NCI-H2107 treated with DMSO at 0.1 percent for 48 hours (cell line): ENCODE measurements around the gene PROCA1.
"Not testable (repeated sequence)": the region's sequence is repeated elsewhere in the genome, so short reads cannot be mapped to it uniquely, and the experiment has no call there.

ENCODE experiments used
- DNase-seq: peaks from one replicate; lab custom pipeline; 2025; ENCODE audit not compliant: unreplicated experiment; lab: John Stamatoyannopoulos, UW

Gene PROCA1

GRCh38 chr17:28682655-28683054 lies 29.0 kb downstream of the PROCA1 start:
- DNase-seq, result no peak

DNA sequence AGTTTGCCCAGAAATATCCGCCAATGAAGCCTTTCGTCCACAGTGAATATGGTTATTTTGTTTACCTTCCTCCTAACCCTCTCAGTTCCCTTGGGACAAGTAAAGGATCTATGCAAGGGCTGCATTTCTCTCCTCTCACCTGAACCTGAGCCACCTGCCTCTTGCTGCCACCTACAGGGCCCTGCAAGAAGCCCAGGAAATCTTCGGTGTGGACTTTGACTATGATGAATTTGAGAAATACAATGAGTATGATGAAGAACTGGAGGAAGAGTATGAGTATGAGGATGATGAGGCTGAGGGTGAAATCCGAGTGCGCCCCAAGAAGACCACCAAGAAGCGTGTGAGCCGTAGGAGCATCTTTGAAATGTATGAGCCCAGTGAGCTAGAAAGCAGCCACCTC lies 35.7 kb downstream of the PROCA1 start:
- peak; percentile 86 for DNase-seq

GRCh38 chr17:28675490-28675889 lies 36.2 kb downstream of the PROCA1 start:
- no peak for DNase-seq

DNA sequence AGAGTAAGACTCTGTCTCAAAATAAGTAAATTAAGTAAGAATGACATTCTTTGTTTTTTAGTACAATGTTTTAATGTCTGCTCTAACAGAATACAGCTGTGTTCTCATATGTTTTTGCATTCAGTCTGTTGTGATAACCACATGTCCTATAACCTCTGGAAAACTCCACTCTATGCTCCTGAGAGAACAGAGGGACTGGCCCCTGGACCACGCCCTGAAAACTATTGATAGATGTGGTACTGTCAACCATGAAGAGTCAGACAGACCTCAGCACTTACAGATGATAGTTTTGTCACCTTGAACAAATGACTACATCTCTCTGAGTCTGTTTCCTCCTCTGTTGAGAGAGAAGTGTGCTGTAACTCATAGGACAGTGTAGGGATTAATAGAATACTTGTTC lies 41.8 kb downstream of the PROCA1 start:
- DNase-seq, result no peak

DNA sequence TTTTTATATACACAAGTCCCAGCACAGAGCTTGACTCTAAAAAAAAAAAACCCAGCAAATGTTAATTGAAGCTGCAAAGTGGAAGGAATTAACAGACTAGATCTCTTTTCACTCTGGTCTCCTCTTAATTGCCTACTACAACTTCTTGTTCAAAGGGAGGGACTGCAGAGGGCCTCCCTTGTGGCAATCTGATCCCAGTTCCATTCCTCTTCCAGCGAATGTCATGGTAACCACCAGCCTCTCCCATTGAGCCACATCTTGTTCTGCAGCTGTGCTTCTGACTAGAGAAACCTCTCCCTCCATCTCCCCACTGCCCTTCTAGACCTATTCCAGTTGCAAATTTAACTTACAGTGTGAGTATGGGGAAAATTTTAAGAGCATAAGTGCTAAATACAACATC lies 43.8 kb downstream of the PROCA1 start:
- peak; percentile 29 for DNase-seq

GRCh38 chr17:28665994-28666393 lies 45.7 kb downstream of the PROCA1 start:
- DNase-seq, result no peak

DNA sequence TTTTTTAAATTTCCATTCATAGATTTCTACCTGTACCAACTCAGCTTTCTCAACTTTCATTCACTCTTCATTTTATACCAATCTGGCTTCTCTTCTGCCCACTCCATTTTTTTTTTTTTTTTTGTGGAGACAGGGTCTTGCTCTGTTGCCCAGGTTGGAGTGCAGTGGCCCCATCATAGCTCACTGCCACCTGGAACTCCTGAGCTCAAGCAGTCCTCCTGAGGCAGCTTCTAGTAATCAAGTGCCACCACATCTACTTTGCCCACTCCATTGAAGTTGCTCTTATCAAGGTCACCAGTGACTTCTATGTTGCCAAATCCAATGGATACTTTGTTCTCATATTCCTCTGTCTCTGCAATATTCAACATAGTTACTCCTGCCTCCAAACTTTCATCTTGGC lies 48.0 kb downstream of the PROCA1 start:
- no peak for DNase-seq

GRCh38 chr17:28662527-28662829 lies 49.2 kb downstream of the PROCA1 start:
- DNase-seq, result no peak

- peak; percentile 88 for DNase-seq
Measured at GRCh38 chr17:28661635-28662526, 49.8 kb downstream of the PROCA1 start, which contains the start of the genes SDF2 and SUPT6H. Gene SDF2, minus strand, starts transcription at chr17:28661906. Its CDS starts 30 bp downstream, at chr17:28661876. Gene SUPT6H, plus strand, starts transcription at chr17:28662205. Its CDS starts 11,197 bp downstream, at chr17:28673402.

DNA sequence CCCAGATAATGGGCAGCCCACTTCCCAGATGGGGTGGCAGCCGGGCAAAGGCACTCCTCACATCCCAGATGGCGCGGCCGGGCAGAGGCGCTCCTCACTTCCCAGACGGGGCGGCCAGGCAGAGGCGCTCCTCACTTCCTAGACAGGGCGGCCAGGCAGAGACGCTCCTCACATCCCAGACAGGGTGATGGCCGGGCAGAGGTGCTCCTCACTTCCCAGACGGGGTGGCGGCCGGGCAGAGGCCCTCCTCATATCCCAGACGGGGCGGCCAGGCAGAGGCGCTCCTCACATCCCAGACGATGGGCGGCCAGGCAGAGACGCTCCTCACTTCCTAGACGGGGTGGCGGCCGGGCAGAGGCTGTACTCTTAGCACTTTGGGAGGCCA lies 52.2 kb downstream of the PROCA1 start:
- not testable (repeated sequence) for DNase-seq

GRCh38 chr17:28658766-28659496 lies 52.8 kb downstream of the PROCA1 start:
- not testable (repeated sequence) for DNase-seq

DNA sequence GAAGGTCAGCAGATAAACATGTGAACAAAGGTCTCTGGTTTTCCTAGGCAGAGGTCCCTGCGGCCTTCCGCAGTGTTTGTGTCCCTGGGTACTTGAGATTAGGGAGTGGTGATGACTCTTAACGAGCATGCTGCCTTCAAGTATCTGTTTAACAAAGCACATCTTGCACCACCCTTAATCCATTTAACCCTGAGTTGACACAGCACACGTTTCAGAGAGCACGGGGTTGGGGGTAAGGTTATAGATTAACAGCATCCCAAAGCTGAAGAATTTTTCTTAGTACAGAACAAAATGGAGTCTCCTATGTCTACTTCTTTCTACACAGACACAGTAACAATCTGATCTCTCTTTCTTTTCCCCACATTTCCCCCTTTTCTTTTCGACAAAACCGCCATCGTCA lies 53.3 kb downstream of the PROCA1 start:
- not testable (repeated sequence) for DNase-seq

DNA sequence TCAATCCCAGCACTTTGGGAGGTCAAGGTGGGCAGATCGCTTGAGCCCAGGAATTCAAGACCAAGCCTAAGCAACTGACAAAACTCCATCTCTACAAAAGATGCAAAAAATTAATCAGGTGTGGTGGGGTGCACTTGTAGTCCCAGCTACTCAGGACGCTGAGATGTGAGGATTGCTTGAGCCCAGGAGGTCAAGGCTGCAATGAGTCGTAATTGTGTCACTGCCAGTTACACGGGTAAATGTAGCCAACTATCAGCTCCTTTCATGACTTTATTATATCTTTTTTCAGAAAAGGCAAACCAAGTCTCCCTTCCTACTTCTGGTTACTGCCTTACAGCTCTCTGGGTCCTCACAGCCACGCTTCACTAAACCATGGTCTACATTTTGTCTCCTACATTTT lies 53.9 kb downstream of the PROCA1 start:
- DNase-seq, result no peak

- no peak for DNase-seq
Measured at GRCh38 chr17:28655160-28655559, 56.5 kb downstream of the PROCA1 start.
